ENCODE results near the gene NME3. TPM values are rescaled to one million over a fixed set of nuclear protein-coding genes. Genes with fewer than 3 reads are reported as not detected.

Gene NME3
- total RNA-seq, 1 experiment from 2014 or later, result 76.9 TPM

DNA sequence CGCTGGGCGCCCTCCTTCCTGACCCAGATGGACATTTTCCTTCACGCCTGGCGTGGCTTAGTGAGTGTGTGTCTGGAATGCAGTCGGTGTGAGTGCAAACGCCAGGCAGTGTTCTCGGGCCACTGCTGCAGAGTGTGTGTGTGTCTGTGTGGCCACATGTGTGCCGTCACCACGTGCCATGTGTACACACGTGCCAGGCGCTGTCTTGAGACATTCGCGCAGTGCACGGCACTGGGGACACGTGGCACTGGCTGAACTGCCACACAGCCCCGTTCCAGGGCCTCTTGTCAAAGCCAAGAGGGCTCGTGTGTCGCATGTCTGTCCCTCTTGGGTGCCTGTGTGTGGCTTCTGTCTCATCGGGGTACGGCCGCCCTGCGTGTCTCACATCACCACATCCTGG is 36.5 kb downstream of the NME3 start:
- Histone ChIP-seq H3K79me1 (ENCODE audit: insufficient read depth, low read depth, low read length, poor library complexity, severe bottlenecking) (no peaks in the 10 kb centered on the region), H4K5ac (ENCODE audit: insufficient read length, low read depth, low read length) (no peak overlapping the region), H2BK5ac (ENCODE audit: insufficient read length, low read length) (no peak overlapping the region), H3K56ac (ENCODE audit: insufficient read length, low read depth, low read length) (no peak overlapping the region), H2AFZ (ENCODE audit: low read length) (no peak overlapping the region), H3K27ac (ENCODE audit: insufficient read length, low read depth, low read length) (no peak overlapping the region), H4K20me1 (ENCODE audit: control insufficient read depth, insufficient read depth, insufficient read length) (no peaks in the 10 kb centered on the region), H3K23me2 (ENCODE audit: insufficient read length, low read depth, low read length, poor library complexity, severe bottlenecking) (no peaks in the 10 kb centered on the region), H2BK15ac (ENCODE audit: low read depth, low read length) (no peak overlapping the region), H2BK20ac (ENCODE audit: low read depth, low read length, poor library complexity, severe bottlenecking) (no peak overlapping the region), H2BK120ac (ENCODE audit: low read depth, low read length, poor library complexity, severe bottlenecking) (no peak overlapping the region), H2AK5ac (ENCODE audit: insufficient read length, low read length) (no peak overlapping the region), H3K23ac (ENCODE audit: insufficient read length, low read depth, low read length) (no peak overlapping the region), H3K9me3 (ENCODE audit: control insufficient read depth, low read depth, low read length) (peaks cover 15% of the 10 kb centered on the region), H3T11ph (ENCODE audit: low read length) (no peak overlapping the region), H3K4ac (ENCODE audit: low read depth, low read length) (no peak overlapping the region), H3K4me2 (ENCODE audit: insufficient read depth, insufficient read length, low read length) (no peak overlapping the region), H3K9ac (ENCODE audit: extremely low read depth, insufficient read length, low read length) (no peak overlapping the region), H3K79me2 (ENCODE audit: insufficient read depth, low read length) (no peaks in the 10 kb centered on the region), H3K14ac (ENCODE audit: insufficient read depth, low read length) (no peak overlapping the region), H4K8ac (replicated peaks; ENCODE audit: insufficient read length, low read depth, low read length) (no peak overlapping the region), H3K27me3 (ENCODE audit: insufficient read depth, low read length) (no peaks in the 10 kb centered on the region), H4K91ac (ENCODE audit: insufficient read length, low read depth, low read length) (no peak overlapping the region), H3K4me1 (ENCODE audit: insufficient read depth, low read length) (no peaks in the 10 kb centered on the region), H3K18ac (ENCODE audit: insufficient read length, low read depth, low read length) (no peak overlapping the region), H2BK12ac (ENCODE audit: insufficient read length, low read depth, low read length) (no peak overlapping the region)
- Mint-ChIP-seq H3K36me3 (ENCODE audit: insufficient read depth in 1 of 3, low read depth in 3 of 3) (peaks cover 0 to 7% (median 6%) of the 10 kb centered on the region in 3 experiments; a peak in 5 of 7 replicates), H3K4me1 (no peaks in the 10 kb centered on the region), H3K4me3 (no peak overlapping the region), H3K27me3 (ENCODE audit: low read depth) (no peaks in the 10 kb centered on the region), H3K9me3 (no peaks in the 10 kb centered on the region), H3K27ac (peak overlapping the region in 1 of 3 experiments; percentile 57; a peak in 1 of 7 replicates)
- no peak for DNase-seq
- no CpG with 5 or more reads among the region's 22 CpGs for WGBS (ENCODE audit: extremely low coverage, insufficient read length, low lambda C conversion rate)
- TF ChIP-seq, protein P1, sequence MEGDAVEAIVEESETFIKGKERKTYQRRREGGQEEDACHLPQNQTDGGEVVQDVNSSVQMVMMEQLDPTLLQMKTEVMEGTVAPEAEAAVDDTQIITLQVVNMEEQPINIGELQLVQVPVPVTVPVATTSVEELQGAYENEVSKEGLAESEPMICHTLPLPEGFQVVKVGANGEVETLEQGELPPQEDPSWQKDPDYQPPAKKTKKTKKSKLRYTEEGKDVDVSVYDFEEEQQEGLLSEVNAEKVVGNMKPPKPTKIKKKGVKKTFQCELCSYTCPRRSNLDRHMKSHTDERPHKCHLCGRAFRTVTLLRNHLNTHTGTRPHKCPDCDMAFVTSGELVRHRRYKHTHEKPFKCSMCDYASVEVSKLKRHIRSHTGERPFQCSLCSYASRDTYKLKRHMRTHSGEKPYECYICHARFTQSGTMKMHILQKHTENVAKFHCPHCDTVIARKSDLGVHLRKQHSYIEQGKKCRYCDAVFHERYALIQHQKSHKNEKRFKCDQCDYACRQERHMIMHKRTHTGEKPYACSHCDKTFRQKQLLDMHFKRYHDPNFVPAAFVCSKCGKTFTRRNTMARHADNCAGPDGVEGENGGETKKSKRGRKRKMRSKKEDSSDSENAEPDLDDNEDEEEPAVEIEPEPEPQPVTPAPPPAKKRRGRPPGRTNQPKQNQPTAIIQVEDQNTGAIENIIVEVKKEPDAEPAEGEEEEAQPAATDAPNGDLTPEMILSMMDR (conservative IDR thresholded peaks at IDR 0.05), result no peak

Data from H9 (cell line).